ENCODE measurements around the gene SLC16A10.

GRCh38 chr6:111176760-111177099, 89.4 kb downstream of the SLC16A10 start:
- TF ChIP-seq GATA2 (IDR thresholded peaks at IDR 0.05; ENCODE audit: low read depth, low read length) (no peak), GATA3 (IDR thresholded peaks at IDR 0.05; ENCODE audit: low read depth, low read length) (no peak)
